Neural cell (in vitro differentiated cells): ENCODE data around the gene GPAT2. TPM values are rescaled to one million over a fixed set of nuclear protein-coding genes. Genes with fewer than 3 reads are reported as not detected.
"Not testable (repeated sequence)": the region's sequence is repeated elsewhere in the genome, so short reads cannot be mapped to it uniquely, and the experiment has no call there.

ENCODE experiments used
- H2AFZ ChIP-seq: fragments of 200-600, 300-800 bp; sonication (generic), shearing (Covaris generic); 2 replicates; pipeline ENCODE4 v1.6.0; 2014; ENCODE audit warnings: low read depth, mild to moderate bottlenecking, antibody characterized with exemption, low read length, moderate library complexity
- H3F3A ChIP-seq: fragments of 200-600 bp; shearing (Covaris generic); 2 replicates; pipeline ENCODE4 v1.6.1; 2016; ENCODE audit warnings: mild to moderate bottlenecking, moderate library complexity, mixed read lengths, antibody characterized with exemption, low read length; ENCODE audit not compliant: insufficient read depth, poor library complexity, severe bottlenecking
- H3K27ac ChIP-seq: fragments of 200-600, 300-800 bp; sonication (generic), shearing (Covaris generic); 2 replicates; pipeline ENCODE4 v1.5.1; 2014; ENCODE audit warnings: mild to moderate bottlenecking, low read length, moderate library complexity
- H3K27me3 ChIP-seq: fragments of 300-800, 200-600 bp; sonication (generic), shearing (Covaris generic); 2 replicates; pipeline ENCODE4 v1.6.0; 2014; ENCODE audit warnings: mild to moderate bottlenecking, low read depth, low read length, moderate library complexity; ENCODE audit not compliant: insufficient read depth
- H3K36me3 ChIP-seq: fragments of 300-800, 200-600 bp; sonication (generic), shearing (Covaris generic); 2 replicates; pipeline ENCODE4 v1.5.1; 2014; ENCODE audit warnings: mild to moderate bottlenecking, antibody characterized with exemption, low read length, moderate library complexity; ENCODE audit not compliant: insufficient read depth
- H3K4me2 ChIP-seq: fragments of 300-800, 200-600 bp; sonication (generic), shearing (Covaris generic); 2 replicates; pipeline ENCODE4 v1.6.0; 2014; ENCODE audit warnings: mild to moderate bottlenecking, low read length
- H3K4me3 ChIP-seq: fragments of 300-800, 200-600 bp; sonication (generic), shearing (Covaris generic); 2 replicates; pipeline ENCODE4 v1.5.1; 2014; ENCODE audit warnings: mild to moderate bottlenecking, low read length, moderate library complexity
- H3K79me2 ChIP-seq: fragments of 200-600 bp; shearing (Covaris generic); replicated peaks from 2 replicates; pipeline ENCODE4 v1.6.0; 2014; ENCODE audit warnings: mild to moderate bottlenecking, low read length, moderate library complexity; ENCODE audit not compliant: insufficient read depth
- H3K9ac ChIP-seq: fragments of 300-800, 200-600 bp; sonication (generic), shearing (Covaris generic); 2 replicates; pipeline ENCODE4 v1.6.1; 2016; ENCODE audit warnings: mild to moderate bottlenecking, low read length, mixed read lengths
- H3K9me2 ChIP-seq: fragments of 200-600 bp; shearing (Covaris generic); 2 replicates; pipeline ENCODE4 v1.6.1; 2016; ENCODE audit warnings: mild to moderate bottlenecking, low read length, mixed read lengths; ENCODE audit not compliant: insufficient read depth
- H3K9me3 ChIP-seq: fragments of 200-600, 300-800 bp; sonication (generic), shearing (Covaris generic); 2 replicates; pipeline ENCODE4 v1.6.1; 2016; ENCODE audit warnings: mild to moderate bottlenecking, mixed run types, low read length, moderate library complexity, mixed read lengths
- H4K20me1 ChIP-seq: fragments of 200-600 bp; shearing (Covaris generic); 2 replicates; pipeline ENCODE4 v1.6.1; 2016; ENCODE audit warnings: mild to moderate bottlenecking, mixed run types; ENCODE audit not compliant: insufficient read depth
- EP300 ChIP-seq: fragments of 450-650 bp; conservative IDR thresholded peaks from 2 replicates; pipeline ENCODE4 v1.6.1; 2014; ENCODE audit warnings: antibody characterized with exemption, mild to moderate bottlenecking, moderate library complexity; ENCODE audit not compliant: poor library complexity, severe bottlenecking
- EZH2 ChIP-seq: fragments of 200-600, 300-800 bp; shearing (Covaris generic), sonication (generic); IDR thresholded peaks from 2 replicates; pipeline ENCODE4 v1.6.1; 2014; ENCODE audit warnings: antibody characterized with exemption, low read length, borderline replicate concordance, mild to moderate bottlenecking; ENCODE audit not compliant: insufficient read depth, poor library complexity, severe bottlenecking
- MXI1 ChIP-seq: fragments of 450-650 bp; conservative IDR thresholded peaks from 2 replicates; pipeline ENCODE4 v1.6.1; 2014; ENCODE audit warnings: antibody characterized with exemption, mild to moderate bottlenecking; ENCODE audit not compliant: poor library complexity, severe bottlenecking
- POLR2AphosphoS5 ChIP-seq: IDR thresholded peaks from 2 replicates; pipeline ENCODE4 v1.6.1; 2012
- RAD21 ChIP-seq: fragments of 450-650 bp; conservative IDR thresholded peaks from 2 replicates; pipeline ENCODE4 v1.6.1; 2014; ENCODE audit warnings: antibody characterized with exemption, mild to moderate bottlenecking, moderate library complexity
- SMC3 ChIP-seq: fragments of 450-650 bp; conservative IDR thresholded peaks from 2 replicates; pipeline ENCODE4 v1.6.1; 2014; ENCODE audit warnings: antibody characterized with exemption, mild to moderate bottlenecking, moderate library complexity; ENCODE audit not compliant: poor library complexity
- TAF1 ChIP-seq: IDR thresholded peaks from 2 replicates; pipeline ENCODE4 v1.6.1; 2012; ENCODE audit warnings: low read depth
- polyA plus RNA-seq: library from polyadenylated mRNA; depleted of rRNA; stranded (reverse); fragments of >200 nt; gene quantifications from 2 replicates; pipeline ENCODE4 v1.2.3, GENCODE V29; 2014
- TF ChIP-seq, protein P1 (sequence below): fragments of 450-650 bp; IDR thresholded peaks from 2 replicates; pipeline ENCODE4 v1.5.1; 2014; ENCODE audit warnings: antibody characterized with exemption, mild to moderate bottlenecking, moderate library complexity; ENCODE audit not compliant: poor library complexity, severe bottlenecking
- TF ChIP-seq, protein P2 (sequence below): IDR thresholded peaks from 2 replicates; pipeline ENCODE4 v1.6.1; 2012; ENCODE audit warnings: borderline replicate concordance

Gene GPAT2
- polyA plus RNA-seq, 1 donor from 2014 or later: not detected

DNA sequence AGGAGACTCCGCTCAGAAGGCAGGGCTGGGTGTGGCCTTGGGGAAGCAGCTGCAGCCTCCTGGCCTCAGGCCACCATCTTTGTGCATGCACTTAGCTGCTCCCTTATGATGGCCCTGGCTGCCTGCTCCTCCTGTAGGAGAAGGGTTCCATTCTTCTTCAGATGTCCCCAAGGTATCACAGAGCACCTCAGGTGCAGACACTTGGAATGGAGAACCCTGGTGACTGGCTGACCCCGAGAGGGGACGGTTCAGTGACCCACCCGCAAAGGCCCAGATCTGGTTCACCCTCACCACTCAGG is 9.6 kb downstream of the GPAT2 start:
- H3F3A ChIP-seq: no peaks in the 10 kb centered on the region

DNA sequence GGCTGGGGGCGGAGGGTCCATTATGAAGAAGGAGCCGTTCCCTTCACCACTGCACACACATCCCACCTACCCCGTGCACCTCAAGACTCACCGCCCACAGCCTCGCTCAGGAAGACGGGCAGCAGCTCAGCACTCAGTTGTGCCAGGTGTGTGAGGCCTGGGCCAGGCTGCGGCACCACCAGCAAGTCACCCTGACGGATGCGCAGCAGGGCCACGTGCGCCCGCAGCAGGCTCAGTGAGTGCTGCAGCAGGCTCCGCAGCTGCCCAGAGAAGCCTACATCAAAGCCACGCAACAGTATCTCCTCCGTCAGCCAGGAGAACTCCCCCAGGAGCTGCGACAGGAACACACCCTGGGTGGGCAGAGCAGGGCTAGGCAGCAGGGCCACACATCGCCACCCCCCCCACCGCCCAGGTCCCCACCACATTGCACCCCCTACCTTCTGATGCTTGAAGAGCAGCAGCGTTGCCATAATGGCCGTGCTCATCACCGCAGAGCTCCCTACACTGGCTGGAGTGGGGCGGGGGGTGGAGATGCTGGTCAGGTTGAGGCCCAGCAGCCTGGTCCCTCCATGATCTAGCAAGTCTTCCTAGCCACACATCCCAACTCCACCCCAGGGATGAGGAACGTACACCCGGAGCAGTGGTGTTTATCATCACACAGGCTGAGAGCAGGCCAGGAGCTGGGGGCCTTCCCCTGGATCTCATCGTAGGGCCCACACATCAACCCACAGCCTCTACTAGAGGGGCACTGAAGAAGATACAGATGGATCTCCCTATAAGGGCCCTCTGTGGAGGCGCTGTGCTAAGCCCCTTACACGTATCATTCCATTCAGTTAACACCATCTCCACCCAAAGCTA is 10.2 kb downstream of the GPAT2 start:
- Histone ChIP-seq H3K9me3 (no peaks in the 10 kb centered on the region), H3K4me3 (no peak overlapping the region), H3K27ac (no peak overlapping the region), H3K9ac (no peak overlapping the region), H3K9me2 (no peaks in the 10 kb centered on the region), H2AFZ (no peak overlapping the region), H3K36me3 (no peaks in the 10 kb centered on the region), H3K79me2 (no peaks in the 10 kb centered on the region), H3K4me2 (no peak overlapping the region), H4K20me1 (no peaks in the 10 kb centered on the region), H3K27me3 (no peaks in the 10 kb centered on the region), H3F3A (no peaks in the 10 kb centered on the region)
- no peak for TF ChIP-seq POLR2AphosphoS5
- TF ChIP-seq RAD21: no peak
- TF ChIP-seq MXI1: no peak
- TF ChIP-seq, protein P1, sequence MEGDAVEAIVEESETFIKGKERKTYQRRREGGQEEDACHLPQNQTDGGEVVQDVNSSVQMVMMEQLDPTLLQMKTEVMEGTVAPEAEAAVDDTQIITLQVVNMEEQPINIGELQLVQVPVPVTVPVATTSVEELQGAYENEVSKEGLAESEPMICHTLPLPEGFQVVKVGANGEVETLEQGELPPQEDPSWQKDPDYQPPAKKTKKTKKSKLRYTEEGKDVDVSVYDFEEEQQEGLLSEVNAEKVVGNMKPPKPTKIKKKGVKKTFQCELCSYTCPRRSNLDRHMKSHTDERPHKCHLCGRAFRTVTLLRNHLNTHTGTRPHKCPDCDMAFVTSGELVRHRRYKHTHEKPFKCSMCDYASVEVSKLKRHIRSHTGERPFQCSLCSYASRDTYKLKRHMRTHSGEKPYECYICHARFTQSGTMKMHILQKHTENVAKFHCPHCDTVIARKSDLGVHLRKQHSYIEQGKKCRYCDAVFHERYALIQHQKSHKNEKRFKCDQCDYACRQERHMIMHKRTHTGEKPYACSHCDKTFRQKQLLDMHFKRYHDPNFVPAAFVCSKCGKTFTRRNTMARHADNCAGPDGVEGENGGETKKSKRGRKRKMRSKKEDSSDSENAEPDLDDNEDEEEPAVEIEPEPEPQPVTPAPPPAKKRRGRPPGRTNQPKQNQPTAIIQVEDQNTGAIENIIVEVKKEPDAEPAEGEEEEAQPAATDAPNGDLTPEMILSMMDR: no peak
- TF ChIP-seq EZH2: no peak
- TF ChIP-seq EP300: no peak
- TF ChIP-seq, protein P2, sequence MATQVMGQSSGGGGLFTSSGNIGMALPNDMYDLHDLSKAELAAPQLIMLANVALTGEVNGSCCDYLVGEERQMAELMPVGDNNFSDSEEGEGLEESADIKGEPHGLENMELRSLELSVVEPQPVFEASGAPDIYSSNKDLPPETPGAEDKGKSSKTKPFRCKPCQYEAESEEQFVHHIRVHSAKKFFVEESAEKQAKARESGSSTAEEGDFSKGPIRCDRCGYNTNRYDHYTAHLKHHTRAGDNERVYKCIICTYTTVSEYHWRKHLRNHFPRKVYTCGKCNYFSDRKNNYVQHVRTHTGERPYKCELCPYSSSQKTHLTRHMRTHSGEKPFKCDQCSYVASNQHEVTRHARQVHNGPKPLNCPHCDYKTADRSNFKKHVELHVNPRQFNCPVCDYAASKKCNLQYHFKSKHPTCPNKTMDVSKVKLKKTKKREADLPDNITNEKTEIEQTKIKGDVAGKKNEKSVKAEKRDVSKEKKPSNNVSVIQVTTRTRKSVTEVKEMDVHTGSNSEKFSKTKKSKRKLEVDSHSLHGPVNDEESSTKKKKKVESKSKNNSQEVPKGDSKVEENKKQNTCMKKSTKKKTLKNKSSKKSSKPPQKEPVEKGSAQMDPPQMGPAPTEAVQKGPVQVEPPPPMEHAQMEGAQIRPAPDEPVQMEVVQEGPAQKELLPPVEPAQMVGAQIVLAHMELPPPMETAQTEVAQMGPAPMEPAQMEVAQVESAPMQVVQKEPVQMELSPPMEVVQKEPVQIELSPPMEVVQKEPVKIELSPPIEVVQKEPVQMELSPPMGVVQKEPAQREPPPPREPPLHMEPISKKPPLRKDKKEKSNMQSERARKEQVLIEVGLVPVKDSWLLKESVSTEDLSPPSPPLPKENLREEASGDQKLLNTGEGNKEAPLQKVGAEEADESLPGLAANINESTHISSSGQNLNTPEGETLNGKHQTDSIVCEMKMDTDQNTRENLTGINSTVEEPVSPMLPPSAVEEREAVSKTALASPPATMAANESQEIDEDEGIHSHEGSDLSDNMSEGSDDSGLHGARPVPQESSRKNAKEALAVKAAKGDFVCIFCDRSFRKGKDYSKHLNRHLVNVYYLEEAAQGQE: no peak
- no peak for TF ChIP-seq TAF1
- TF ChIP-seq SMC3: no peak

More for the DNA sequence above, 9.6 kb downstream of the GPAT2 start:
- H3K4me3 ChIP-seq: no peak overlapping the region
- no peaks in the 10 kb centered on the region for H3K36me3 ChIP-seq
- no peaks in the 10 kb centered on the region for H3K9me3 ChIP-seq
- TF ChIP-seq SMC3: no peak
- TF ChIP-seq TAF1: no peak
- no peak for TF ChIP-seq MXI1
- TF ChIP-seq, protein P2: no peak
- TF ChIP-seq, protein P1: no peak
- no peak for TF ChIP-seq RAD21
- no peak for TF ChIP-seq POLR2AphosphoS5
- TF ChIP-seq EZH2: no peak
- TF ChIP-seq EP300: no peak
- H3K27me3 ChIP-seq: no peaks in the 10 kb centered on the region
- H2AFZ ChIP-seq: no peak overlapping the region
- no peak overlapping the region for H3K9ac ChIP-seq
- H3K9me2 ChIP-seq: no peaks in the 10 kb centered on the region
- H3K4me2 ChIP-seq: no peak overlapping the region
- no peaks in the 10 kb centered on the region for H3K79me2 ChIP-seq
- no peak overlapping the region for H3K27ac ChIP-seq
- no peaks in the 10 kb centered on the region for H4K20me1 ChIP-seq

DNA sequence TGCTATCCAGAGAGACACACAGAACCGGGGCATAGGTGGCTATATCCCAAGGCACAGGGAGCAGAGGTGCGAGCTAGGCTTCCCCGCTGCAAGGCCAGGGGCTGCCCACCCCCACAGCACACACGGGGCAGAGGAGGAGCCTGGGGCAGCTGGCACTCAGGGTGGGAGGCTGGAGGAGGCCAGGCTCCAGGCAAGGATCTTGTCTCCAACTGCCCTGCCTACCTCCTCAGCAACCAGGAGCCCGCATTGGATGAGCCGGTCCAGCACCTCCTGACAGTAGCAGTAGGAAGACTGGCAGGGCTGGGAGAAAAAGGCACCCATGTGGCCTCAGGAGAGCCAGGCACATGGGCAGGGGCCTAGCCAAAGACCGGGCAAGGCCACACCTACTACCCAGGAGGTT is 11.0 kb downstream of the GPAT2 start:
- not testable (repeated sequence) for H3F3A ChIP-seq, H3K79me2 ChIP-seq, H3K4me2 ChIP-seq, H3K9me3 ChIP-seq, H3K27me3 ChIP-seq, H2AFZ ChIP-seq, H3K27ac ChIP-seq, H3K9me2 ChIP-seq, H3K4me3 ChIP-seq, H4K20me1 ChIP-seq, H3K36me3 ChIP-seq, H3K9ac ChIP-seq
